ENCODE data around the gene LRRK2.

The LRRK2 gene

DNA sequence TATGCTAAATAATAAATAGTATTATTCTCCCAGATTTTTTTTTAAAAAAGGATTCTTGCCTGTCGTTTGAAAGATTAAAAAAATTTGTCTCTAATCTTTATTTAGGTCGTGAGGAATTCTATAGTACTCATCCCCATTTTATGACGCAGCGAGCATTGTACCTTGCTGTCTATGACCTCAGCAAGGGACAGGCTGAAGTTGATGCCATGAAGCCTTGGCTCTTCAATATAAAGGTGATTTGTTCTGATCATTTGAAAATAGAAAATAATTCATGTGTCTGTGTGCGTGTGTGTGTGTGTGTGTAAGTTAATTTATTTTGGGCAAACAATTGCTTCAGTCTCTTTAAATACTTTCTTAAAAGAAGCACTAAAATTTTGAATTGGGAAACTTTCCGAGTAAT lies 84.2 kb downstream of the LRRK2 start:
- no peaks in the 10 kb centered on the region for H3K79me2 ChIP-seq (ENCODE audit: low read length)

DNA sequence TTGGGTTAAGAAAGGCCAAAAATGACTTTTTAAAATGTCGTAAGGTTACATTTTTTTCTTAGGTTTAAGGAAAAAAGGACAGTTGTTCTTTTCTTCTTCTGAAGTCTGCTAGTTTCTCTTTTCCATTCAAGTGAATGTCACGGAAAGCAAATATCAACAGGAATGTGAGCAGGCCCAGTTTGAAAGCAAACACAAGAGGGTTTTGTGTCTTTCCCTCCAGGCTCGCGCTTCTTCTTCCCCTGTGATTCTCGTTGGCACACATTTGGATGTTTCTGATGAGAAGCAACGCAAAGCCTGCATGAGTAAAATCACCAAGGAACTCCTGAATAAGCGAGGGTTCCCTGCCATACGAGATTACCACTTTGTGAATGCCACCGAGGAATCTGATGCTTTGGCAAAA lies 85.4 kb downstream of the LRRK2 start:
- no peaks in the 10 kb centered on the region for H3K36me3 ChIP-seq (replicated peaks; ENCODE audit: insufficient read depth, low read length)
- no peaks in the 10 kb centered on the region for H3K9me2 ChIP-seq (replicated peaks; ENCODE audit: insufficient read depth, low read length)
- H3K4me1 ChIP-seq (ENCODE audit: low read length): no peaks in the 10 kb centered on the region
- no peaks in the 10 kb centered on the region for H3K9me3 ChIP-seq (replicated peaks; ENCODE audit: insufficient read depth, low read length)
- H3F3A ChIP-seq (ENCODE audit: insufficient read depth, low read length): no peaks in the 10 kb centered on the region
- no peak for TF ChIP-seq EZH2phosphoT487 (IDR thresholded peaks at IDR 0.05; ENCODE audit: low read length)
- no peak for TF ChIP-seq EZH2 (optimal IDR thresholded peaks at IDR 0.05; ENCODE audit: low read depth, low read length)
- TF ChIP-seq, protein P1, sequence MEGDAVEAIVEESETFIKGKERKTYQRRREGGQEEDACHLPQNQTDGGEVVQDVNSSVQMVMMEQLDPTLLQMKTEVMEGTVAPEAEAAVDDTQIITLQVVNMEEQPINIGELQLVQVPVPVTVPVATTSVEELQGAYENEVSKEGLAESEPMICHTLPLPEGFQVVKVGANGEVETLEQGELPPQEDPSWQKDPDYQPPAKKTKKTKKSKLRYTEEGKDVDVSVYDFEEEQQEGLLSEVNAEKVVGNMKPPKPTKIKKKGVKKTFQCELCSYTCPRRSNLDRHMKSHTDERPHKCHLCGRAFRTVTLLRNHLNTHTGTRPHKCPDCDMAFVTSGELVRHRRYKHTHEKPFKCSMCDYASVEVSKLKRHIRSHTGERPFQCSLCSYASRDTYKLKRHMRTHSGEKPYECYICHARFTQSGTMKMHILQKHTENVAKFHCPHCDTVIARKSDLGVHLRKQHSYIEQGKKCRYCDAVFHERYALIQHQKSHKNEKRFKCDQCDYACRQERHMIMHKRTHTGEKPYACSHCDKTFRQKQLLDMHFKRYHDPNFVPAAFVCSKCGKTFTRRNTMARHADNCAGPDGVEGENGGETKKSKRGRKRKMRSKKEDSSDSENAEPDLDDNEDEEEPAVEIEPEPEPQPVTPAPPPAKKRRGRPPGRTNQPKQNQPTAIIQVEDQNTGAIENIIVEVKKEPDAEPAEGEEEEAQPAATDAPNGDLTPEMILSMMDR (IDR thresholded peaks at IDR 0.05; ENCODE audit: low read length): no peak
- no peaks in the 10 kb centered on the region for H3K79me2 ChIP-seq (ENCODE audit: low read length)
- H3K4me3 ChIP-seq (ENCODE audit: low read length): no peak overlapping the region
- DNase-seq: no peak
- H4K20me1 ChIP-seq (ENCODE audit: insufficient read depth, low read length): no peaks in the 10 kb centered on the region
- H3K27me3 ChIP-seq (replicated peaks; ENCODE audit: insufficient read depth, low read length): no peaks in the 10 kb centered on the region
- no peak overlapping the region for H3K4me2 ChIP-seq (ENCODE audit: low read depth, low read length)
- H3K9ac ChIP-seq (ENCODE audit: low read length): no peak overlapping the region
- no peak overlapping the region for H3K27ac ChIP-seq (ENCODE audit: low read length)
- H2AFZ ChIP-seq (ENCODE audit: low read length): no peak overlapping the region

More for the DNA sequence above, 84.2 kb downstream of the LRRK2 start:
- Histone ChIP-seq H2AFZ (ENCODE audit: low read length) (no peak overlapping the region), H3K4me1 (ENCODE audit: low read length) (no peaks in the 10 kb centered on the region), H3K27me3 (replicated peaks; ENCODE audit: insufficient read depth, low read length) (no peaks in the 10 kb centered on the region), H4K20me1 (ENCODE audit: insufficient read depth, low read length) (no peaks in the 10 kb centered on the region), H3F3A (ENCODE audit: insufficient read depth, low read length) (no peaks in the 10 kb centered on the region), H3K4me2 (ENCODE audit: low read depth, low read length) (no peak overlapping the region), H3K36me3 (replicated peaks; ENCODE audit: insufficient read depth, low read length) (no peaks in the 10 kb centered on the region), H3K9ac (ENCODE audit: low read length) (no peak overlapping the region), H3K9me3 (replicated peaks; ENCODE audit: insufficient read depth, low read length) (no peaks in the 10 kb centered on the region), H3K4me3 (ENCODE audit: low read length) (no peak overlapping the region), H3K9me2 (replicated peaks; ENCODE audit: insufficient read depth, low read length) (no peaks in the 10 kb centered on the region), H3K27ac (ENCODE audit: low read length) (no peak overlapping the region)
- no peak for DNase-seq
- TF ChIP-seq EZH2phosphoT487 (IDR thresholded peaks at IDR 0.05; ENCODE audit: low read length): no peak
- TF ChIP-seq EZH2 (optimal IDR thresholded peaks at IDR 0.05; ENCODE audit: low read depth, low read length): no peak
- TF ChIP-seq, protein P1 (IDR thresholded peaks at IDR 0.05; ENCODE audit: low read length): no peak

DNA sequence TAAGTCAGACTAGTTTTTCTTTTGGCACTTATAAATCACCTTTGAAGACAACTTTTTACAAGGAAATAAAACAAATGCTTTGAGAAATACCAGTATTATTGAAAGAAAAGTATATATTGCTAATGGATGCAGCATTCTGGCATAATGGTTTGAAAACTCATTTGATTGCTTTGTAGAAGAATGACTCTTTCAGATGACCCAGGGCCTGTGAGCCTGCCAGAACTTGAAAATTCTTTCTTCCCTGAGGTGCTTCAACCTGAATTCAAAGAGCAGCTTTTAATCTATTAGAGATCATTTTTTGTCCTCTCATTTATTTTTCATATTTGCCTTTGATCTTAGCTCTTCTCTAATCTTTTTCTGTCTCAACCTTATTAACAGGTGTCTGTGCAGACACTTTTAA lies 87.4 kb downstream of the LRRK2 start:
- H2AFZ ChIP-seq (ENCODE audit: low read length): no peak overlapping the region
- H3K4me3 ChIP-seq (ENCODE audit: low read length): no peak overlapping the region
- no peak for TF ChIP-seq EZH2phosphoT487 (IDR thresholded peaks at IDR 0.05; ENCODE audit: low read length)
- TF ChIP-seq EZH2 (optimal IDR thresholded peaks at IDR 0.05; ENCODE audit: low read depth, low read length): no peak
- TF ChIP-seq, protein P1 (IDR thresholded peaks at IDR 0.05; ENCODE audit: low read length): no peak
- H4K20me1 ChIP-seq (ENCODE audit: insufficient read depth, low read length): no peaks in the 10 kb centered on the region
- no peak overlapping the region for H3K4me2 ChIP-seq (ENCODE audit: low read depth, low read length)
- DNase-seq: no peak
- H3K9ac ChIP-seq (ENCODE audit: low read length): no peak overlapping the region
- H3K36me3 ChIP-seq (replicated peaks; ENCODE audit: insufficient read depth, low read length): no peaks in the 10 kb centered on the region
- H3K79me2 ChIP-seq (ENCODE audit: low read length): no peaks in the 10 kb centered on the region
- H3K4me1 ChIP-seq (ENCODE audit: low read length): no peaks in the 10 kb centered on the region
- no peaks in the 10 kb centered on the region for H3F3A ChIP-seq (ENCODE audit: insufficient read depth, low read length)
- H3K27ac ChIP-seq (ENCODE audit: low read length): no peak overlapping the region
- no peaks in the 10 kb centered on the region for H3K9me2 ChIP-seq (replicated peaks; ENCODE audit: insufficient read depth, low read length)
- no peaks in the 10 kb centered on the region for H3K27me3 ChIP-seq (replicated peaks; ENCODE audit: insufficient read depth, low read length)
- H3K9me3 ChIP-seq (replicated peaks; ENCODE audit: insufficient read depth, low read length): no peaks in the 10 kb centered on the region

Data from MM.1S (cell line).